ENCODE data around the gene NR4A3.

The NR4A3 gene

DNA sequence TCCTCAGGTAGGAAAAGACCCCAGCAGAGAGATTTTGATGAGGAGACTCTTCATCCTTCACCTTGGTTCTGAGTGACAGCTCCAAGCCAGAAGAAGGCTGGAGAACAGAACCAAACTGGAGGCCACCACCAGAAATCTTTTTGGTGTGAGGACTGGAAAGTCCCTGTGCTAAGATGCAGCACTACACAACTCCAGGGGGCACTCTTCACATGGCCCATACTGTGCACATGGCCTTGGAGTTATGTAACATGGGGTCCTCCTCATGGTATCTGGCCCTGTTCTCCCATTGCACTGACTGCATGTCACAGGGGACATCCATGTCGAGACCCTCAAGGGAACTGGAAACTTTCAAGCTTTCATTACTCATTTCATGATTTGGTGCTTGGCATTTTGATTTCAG lies 67.4 kb downstream of the NR4A3 start:
- DNase-seq = no peak

- no peak for DNase-seq
These were observed 73.1 kb downstream of the NR4A3 start for GRCh38 chr9:99894826-99895225.

DNA sequence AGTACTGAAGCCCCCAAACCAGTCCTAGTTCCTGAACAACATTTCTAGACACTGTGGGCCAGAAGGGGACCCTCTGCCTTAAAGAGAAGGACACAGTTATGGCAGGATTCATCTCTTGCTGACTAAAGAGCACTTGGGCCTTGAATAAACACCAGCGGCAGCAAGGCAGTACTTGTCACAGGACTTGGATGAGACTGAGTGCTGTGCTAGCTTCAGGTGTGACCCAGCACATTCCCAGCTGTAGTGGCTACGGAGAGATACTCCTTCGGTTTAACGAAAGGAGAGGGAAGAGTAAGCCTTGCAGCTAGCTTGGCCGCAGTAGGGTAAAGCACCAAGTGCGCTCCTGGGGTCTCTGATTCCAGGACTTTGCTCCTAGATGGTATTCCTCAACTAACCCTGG lies 73.8 kb downstream of the NR4A3 start:
- no peak for DNase-seq

DNA sequence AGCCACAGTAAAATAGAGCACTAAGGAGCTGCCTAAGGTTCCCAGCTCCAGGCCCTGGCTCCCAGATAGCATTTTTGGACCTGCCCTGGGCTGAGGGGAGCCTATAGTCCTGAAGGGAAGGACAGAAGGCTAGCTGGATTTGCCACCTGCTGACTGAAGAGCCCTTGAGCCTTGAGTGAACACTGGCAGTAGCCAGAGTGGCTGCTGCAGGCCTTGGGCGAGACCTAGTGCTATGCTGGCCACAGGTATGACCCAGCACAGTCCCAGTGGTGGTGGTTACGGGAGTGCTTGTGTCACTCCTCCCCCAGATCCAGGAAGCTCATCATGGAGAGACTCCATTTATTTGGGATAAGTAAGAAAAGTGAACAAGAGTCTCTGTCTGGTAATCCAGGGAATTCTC lies 74.4 kb downstream of the NR4A3 start:
- DNase-seq = no peak

DNA sequence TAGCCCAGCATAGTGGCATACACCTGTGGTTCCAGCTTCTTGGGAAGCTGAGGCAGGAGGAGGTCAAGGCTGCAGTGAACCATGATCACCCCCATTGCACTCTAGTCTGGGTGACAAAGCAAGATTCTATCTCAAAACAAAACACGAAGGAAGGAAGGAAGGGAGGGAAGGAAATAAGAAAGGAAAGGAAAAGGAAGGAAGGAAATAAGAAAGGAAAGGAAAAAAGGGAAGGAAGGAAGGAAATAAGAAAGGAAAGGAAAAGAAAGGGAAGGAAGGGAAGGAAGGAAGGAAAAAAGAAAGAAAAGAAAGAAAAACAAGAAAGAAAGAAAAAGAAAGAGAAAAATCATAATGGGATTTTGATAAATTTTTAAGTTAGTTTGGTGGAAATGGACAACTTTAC lies 81.7 kb downstream of the NR4A3 start:
- DNase-seq = no peak

- DNase-seq = no peak
These were observed 84.2 kb downstream of the NR4A3 start for GRCh38 chr9:99905833-99906402.

GRCh38 chr9:99906403-99907207 lies 84.9 kb downstream of the NR4A3 start, which contains the start of gene STX17:
Gene STX17, plus strand, starts transcription at chr9:99906654. Its CDS starts 8,586 bp downstream, at chr9:99915240.
- peak; percentile 80 for DNase-seq

DNA sequence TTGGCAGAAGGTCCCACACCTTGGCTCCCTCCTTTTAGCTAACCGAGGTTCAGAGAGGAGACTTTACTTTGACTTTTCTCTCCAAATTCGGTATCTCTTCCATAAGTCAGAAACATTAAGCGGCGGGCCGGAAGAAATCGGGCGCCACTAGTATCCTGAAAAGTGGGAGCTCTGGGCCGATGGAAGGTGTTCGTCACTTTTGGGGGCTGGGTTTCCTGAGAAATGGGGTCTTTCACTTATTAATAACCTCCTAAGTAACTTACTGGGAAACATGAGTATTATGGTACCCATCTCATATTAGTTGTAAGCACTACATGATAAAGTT lies 85.5 kb downstream of the NR4A3 start:
- no peak for DNase-seq

DNA sequence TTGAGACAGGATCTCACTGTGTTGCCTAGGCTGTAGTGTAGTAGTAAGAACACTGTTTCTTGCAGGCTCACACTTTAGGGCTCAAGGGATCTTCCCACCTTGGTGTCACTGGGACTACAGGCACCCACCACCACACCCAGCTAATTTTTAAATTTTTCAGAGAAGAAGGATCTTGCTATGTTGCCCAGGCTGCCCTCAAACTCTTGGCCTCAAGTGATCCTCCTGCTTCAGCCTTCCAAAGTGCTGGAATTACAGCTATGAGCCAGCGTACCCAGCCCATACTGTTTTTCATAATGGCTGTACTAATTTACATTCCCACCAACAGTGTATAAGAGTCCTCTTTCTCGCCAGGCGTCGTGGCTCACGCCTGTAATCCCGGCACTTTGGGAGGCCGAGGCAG lies 89.9 kb downstream of the NR4A3 start:
- DNase-seq = no peak
